GM21526 (cell line): ENCODE data around the gene CHRND.
"Not testable (repeated sequence)": the region's sequence is repeated elsewhere in the genome, so short reads cannot be mapped to it uniquely, and the experiment has no call there.

ENCODE experiments used
- ATAC-seq: cut with Tn5 transposase; IDR thresholded peaks from one replicate; pipeline ENCODE4 v1.9.1; 2021; ENCODE audit warnings: moderate library complexity; ENCODE audit not compliant: unreplicated experiment, low FRiP score

The CHRND gene

GRCh38 chr2:232570481-232570880 lies 44.5 kb downstream of the CHRND start:
- not testable (repeated sequence) for ATAC-seq

GRCh38 chr2:232571026-232571474 lies 45.1 kb downstream of the CHRND start:
- no peak for ATAC-seq

GRCh38 chr2:232573042-232573441 lies 47.1 kb downstream of the CHRND start:
- no peak for ATAC-seq

- ATAC-seq, result no peak
These were observed 47.9 kb downstream of the CHRND start for GRCh38 chr2:232573771-232574435.

GRCh38 chr2:232574674-232575403 lies 48.9 kb downstream of the CHRND start:
- ATAC-seq, result no peak

GRCh38 chr2:232575404-232575746 lies 49.4 kb downstream of the CHRND start:
- ATAC-seq, result no peak

GRCh38 chr2:232576995-232577394 lies 51.0 kb downstream of the CHRND start:
- no peak for ATAC-seq

- no peak for ATAC-seq
These were observed 51.9 kb downstream of the CHRND start for GRCh38 chr2:232577841-232578240.

- no peak for ATAC-seq
These were observed 52.7 kb downstream of the CHRND start for GRCh38 chr2:232578626-232579025.

- ATAC-seq, result no peak
These were observed 54.7 kb downstream of the CHRND start for GRCh38 chr2:232580648-232580981.

- no peak for ATAC-seq
These were observed 55.8 kb downstream of the CHRND start for GRCh38 chr2:232581725-232582124.

- no peak for ATAC-seq
These were observed 58.3 kb downstream of the CHRND start for GRCh38 chr2:232584238-232584637.
